ENCODE measurements around the gene DLGAP4. TPM values are rescaled to one million over a fixed set of nuclear protein-coding genes. Genes with fewer than 3 reads are reported as not detected.

The DLGAP4 gene
- total and polyA plus RNA-seq, 9 donors = 13.0 to 63.9 (median 52.2) TPM

DNA sequence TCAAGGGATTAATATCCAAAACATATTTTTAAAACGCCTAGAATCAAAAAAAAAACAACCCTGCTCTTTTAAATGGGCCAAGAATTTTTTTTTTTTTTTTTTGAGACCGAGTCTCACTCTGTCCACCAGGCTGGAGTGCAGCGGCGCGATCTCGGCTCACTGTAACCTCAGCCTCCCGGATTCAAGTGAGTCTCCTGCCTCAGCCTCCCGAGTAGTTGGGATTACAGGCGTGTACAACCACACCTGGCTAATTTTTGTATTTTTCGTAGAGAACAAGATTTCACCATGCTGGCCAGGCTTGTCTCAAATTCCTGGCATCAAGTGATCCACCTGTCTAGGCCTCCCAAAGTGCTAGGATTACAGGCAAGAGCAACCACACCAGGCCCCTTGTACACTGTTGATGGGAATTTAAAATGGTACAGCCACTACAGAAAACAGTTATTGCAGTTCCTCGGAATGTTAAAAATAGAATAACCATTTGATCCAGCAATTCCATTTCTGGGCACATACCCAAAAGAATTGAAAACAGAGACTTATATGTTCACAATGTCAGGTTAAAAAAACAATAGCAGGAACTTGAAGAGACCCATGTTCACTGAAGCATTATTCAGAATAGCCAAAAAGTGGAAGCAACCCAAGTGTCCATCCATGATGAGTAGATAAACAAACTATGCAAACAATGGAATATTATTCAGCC lies 232.0 kb downstream of the DLGAP4 start:
- Histone ChIP-seq H3K4me3 (ENCODE audit: low read length) (no peak overlapping the region), H3K36me3 (ENCODE audit: control insufficient read depth, insufficient read depth, low read length) (no peaks in the 10 kb centered on the region), H3K4me1 (ENCODE audit: control insufficient read depth, insufficient read depth, low read length) (peaks cover 29% of the 10 kb centered on the region), H3K27ac (ENCODE audit: low read length) (peak overlapping the region; percentile 21), H3K27me3 (ENCODE audit: control insufficient read depth, insufficient read depth, low read length) (no peaks in the 10 kb centered on the region), H3K9me3 (replicated peaks; ENCODE audit: control insufficient read depth, low read depth, low read length) (no peaks in the 10 kb centered on the region)
- peak; percentile 77 for DNase-seq
- WGBS (ENCODE audit: insufficient coverage) = no CpG with 5 or more reads among the region's 11 CpGs

DNA sequence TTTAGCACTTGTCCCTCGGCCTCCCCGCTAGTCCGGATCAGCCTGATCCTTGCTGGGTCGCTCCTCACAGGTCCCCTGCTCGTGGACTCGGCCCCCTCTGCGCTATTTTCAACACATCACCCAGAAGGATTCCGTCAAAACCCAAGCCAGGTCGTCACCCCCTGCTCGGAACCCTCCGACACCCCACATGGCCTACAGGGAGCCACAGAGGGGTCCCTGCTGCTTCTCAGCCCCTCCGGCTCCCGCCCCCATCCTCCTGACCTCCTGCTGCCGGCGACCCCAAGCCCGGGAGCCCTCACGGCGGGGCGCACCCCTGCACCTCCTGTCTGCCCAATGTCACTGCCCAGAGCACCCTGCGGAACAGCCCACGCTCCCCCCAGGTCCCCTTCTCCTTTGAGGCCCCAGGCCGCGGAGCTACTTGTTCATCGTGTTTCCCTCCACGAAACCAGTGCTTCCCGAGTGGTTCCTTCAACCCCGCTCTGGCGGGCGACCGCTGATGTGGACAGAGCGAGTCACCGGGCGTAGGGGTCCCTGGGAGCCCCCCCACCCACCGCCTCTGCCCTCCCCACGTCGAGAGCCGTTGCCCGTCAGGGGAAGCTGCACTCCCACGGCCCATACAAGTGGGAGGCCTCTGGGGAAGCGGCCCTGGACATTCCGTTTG lies 234.5 kb downstream of the DLGAP4 start:
- peak overlapping the region; percentile 72 for H3K27ac ChIP-seq (ENCODE audit: low read length)
- 40% methylated on average over 26 of the region's 41 CpGs for WGBS (ENCODE audit: insufficient coverage)
- peaks cover 48% of the 10 kb centered on the region for H3K4me1 ChIP-seq (ENCODE audit: control insufficient read depth, insufficient read depth, low read length)
- H3K4me3 ChIP-seq (ENCODE audit: low read length) = peak overlapping the region; percentile 86
- H3K27me3 ChIP-seq (ENCODE audit: control insufficient read depth, insufficient read depth, low read length) = no peaks in the 10 kb centered on the region
- H3K9me3 ChIP-seq (replicated peaks; ENCODE audit: control insufficient read depth, low read depth, low read length) = no peaks in the 10 kb centered on the region
- peaks cover 13% of the 10 kb centered on the region for H3K36me3 ChIP-seq (ENCODE audit: control insufficient read depth, insufficient read depth, low read length)
- DNase-seq = no peak

DNA sequence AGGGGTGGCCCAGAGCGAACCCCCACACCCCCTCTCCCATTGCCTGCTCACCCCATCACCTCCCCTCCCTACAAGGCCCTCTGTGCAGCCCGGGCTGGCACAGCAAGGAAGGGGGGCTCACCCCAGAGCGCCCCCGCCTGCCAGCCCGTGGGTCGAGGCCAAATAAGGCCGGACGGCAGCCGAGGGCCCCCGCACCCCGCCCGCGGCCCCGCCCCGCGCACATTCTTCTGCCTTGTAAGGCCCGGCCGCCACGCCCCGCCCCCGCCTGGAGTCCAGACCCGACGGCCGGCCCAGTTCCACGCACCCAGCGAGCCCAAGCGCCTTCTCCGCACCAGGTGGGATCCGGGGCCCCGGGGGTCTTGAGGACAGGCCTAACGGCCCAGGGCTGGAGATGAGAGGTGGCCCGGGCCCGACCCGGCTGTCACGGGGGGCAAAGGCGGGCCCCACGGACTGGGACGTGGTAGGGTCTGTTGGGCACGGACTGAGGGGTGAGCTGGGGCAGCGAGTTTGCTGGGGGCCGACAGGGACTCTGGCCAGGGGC lies 235.2 kb downstream of the DLGAP4 start, which contains the start of gene MYL9:
TSS of gene MYL9 (plus strand) at position 293 of the 541 bp plus-strand sequence. CDS start 3,366 bp downstream, outside the sequence.
- peaks cover 48% of the 10 kb centered on the region for H3K4me1 ChIP-seq (ENCODE audit: control insufficient read depth, insufficient read depth, low read length)
- peaks cover 19% of the 10 kb centered on the region for H3K36me3 ChIP-seq (ENCODE audit: control insufficient read depth, insufficient read depth, low read length)
- peak within 1 kb of the TSS; percentile 86 for H3K4me3 ChIP-seq (ENCODE audit: low read length)
- H3K27me3 ChIP-seq (ENCODE audit: control insufficient read depth, insufficient read depth, low read length) = no peaks in the 10 kb centered on the region
- 3% methylated on average over 32 of the region's 41 CpGs for WGBS (ENCODE audit: insufficient coverage)
- peak within 1 kb of the TSS; percentile 92 for H3K27ac ChIP-seq (ENCODE audit: low read length)
- peak; percentile 86 for DNase-seq
- no peaks in the 10 kb centered on the region for H3K9me3 ChIP-seq (replicated peaks; ENCODE audit: control insufficient read depth, low read depth, low read length)

DNA sequence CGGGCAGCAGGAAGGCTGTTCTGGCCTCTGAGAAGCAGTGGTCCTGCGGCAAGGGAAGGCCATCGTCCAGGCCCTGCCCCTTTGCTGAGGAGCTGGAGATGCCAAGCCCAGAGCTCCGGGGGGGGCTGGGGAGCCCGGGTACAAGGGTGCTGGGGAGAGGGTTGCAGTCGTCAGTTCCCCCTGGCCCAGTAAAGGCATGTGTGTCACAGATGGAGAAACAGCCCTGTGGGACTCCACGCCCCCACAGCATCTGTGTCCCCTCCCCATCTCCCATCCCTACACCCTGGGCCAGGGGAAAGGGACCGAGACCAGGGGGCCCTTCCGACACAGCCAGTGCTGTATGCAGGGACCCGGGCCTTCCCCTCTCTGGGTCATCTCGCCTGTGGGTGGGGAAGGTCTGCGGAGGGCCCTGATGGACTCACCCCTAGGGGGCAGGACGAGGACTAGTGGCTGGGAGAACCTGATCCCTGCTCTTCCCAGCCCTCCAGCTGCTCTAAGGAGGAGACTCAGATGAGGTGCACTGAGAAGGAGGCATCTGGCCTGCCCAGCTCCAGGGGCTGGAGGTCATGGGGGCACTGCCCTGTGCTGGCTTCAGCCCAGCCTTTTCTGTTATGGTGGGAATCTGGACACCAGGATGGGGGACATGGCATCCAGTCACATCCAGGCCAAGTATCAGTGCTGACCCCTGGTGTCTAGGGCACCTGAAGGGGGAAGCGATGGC lies 235.8 kb downstream of the DLGAP4 start:
- Histone ChIP-seq H3K4me3 (ENCODE audit: low read length) (peak overlapping the region; percentile 86), H3K4me1 (ENCODE audit: control insufficient read depth, insufficient read depth, low read length) (peaks cover 48% of the 10 kb centered on the region), H3K27me3 (ENCODE audit: control insufficient read depth, insufficient read depth, low read length) (no peaks in the 10 kb centered on the region), H3K9me3 (replicated peaks; ENCODE audit: control insufficient read depth, low read depth, low read length) (no peaks in the 10 kb centered on the region), H3K36me3 (ENCODE audit: control insufficient read depth, insufficient read depth, low read length) (peaks cover 25% of the 10 kb centered on the region), H3K27ac (ENCODE audit: low read length) (peak overlapping the region; percentile 92)
- 21% methylated on average over 6 of the region's 14 CpGs for WGBS (ENCODE audit: insufficient coverage)
- peak; percentile 63 for DNase-seq

DNA sequence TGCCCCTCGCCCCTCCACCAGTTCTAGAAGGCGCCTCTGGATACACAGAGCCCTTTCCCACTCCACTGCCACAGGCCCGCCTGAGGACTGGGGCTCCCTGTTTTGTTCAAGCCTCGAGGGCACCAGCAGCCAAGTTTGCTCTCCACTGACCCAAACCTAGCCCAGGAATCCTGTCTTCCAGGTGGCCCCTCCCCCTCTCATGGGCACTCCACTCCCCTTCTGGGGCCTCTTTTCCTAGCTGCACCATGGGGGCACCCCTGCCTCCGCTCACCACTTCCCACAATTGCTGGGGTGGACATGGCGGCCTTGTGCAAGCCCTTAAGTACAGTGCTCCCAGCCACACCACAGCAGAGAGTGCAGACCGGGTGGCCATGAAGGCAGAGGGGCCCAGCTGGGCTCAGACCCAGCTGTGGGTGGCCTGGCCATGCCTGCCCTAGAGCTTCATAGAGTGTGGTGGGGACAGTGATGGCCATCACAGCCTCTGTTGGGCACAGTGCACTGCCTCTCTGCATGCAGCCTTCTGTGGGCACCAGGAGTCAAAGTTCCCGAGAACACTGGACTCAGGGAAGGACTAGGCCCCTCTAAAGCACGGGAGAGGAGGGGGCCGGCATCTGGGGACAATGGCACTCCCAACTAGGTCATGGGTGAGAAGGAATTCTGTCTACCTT lies 236.5 kb downstream of the DLGAP4 start:
- Histone ChIP-seq H3K4me1 (ENCODE audit: control insufficient read depth, insufficient read depth, low read length) (peaks cover 48% of the 10 kb centered on the region), H3K36me3 (ENCODE audit: control insufficient read depth, insufficient read depth, low read length) (peaks cover 32% of the 10 kb centered on the region), H3K9me3 (replicated peaks; ENCODE audit: control insufficient read depth, low read depth, low read length) (no peaks in the 10 kb centered on the region), H3K4me3 (ENCODE audit: low read length) (peak overlapping the region; percentile 86), H3K27me3 (ENCODE audit: control insufficient read depth, insufficient read depth, low read length) (no peaks in the 10 kb centered on the region), H3K27ac (ENCODE audit: low read length) (peak overlapping the region; percentile 92)
- WGBS (ENCODE audit: insufficient coverage) = 79% methylated on average over 8 of the region's 10 CpGs
- DNase-seq = no peak

DNA sequence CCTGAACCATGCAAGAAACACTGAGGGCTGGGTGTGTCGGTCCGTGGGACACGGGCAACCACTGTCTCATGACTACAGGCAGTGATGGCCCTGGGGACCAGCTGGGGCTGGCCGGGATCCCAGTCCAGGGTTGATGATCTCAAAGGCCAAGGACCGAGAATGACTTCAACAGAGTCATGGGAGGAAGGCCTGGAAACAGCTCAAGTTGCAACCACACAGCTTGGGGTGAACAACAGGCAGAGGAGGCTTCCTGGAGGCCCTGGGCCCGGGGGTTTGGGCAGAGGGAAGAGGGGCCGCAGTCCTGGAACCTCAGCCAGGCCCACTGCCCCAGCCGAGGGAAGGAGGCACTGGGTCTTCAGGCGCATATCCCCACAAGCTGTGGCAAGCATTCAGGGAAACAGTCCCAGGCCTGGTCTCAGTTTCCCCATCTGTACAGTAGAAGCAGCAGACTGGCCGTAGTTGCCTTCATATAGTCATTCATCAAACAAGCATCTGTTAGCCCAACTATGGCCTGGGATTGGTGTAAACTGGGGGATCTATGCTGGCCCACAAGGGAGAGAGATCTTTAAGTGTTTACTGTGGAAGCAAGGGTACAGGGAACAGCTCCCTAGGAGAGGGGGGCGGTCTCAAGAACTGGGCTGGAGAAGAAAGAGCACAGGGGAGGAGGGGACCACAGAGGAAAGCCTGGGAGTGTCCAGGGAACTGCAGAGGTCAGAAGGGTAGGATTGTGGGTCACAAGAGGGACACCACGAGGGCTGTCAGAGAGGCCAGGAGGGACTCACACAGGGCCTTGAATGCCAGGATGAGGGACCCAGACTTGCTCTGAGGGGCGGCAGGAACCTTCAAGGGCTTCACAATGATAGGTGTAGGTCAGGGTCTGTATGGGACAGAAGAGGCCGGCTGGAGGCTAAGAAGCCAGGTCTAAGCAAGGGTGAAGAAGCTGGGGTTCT lies 237.3 kb downstream of the DLGAP4 start:
- Histone ChIP-seq H3K27me3 (ENCODE audit: control insufficient read depth, insufficient read depth, low read length) (no peaks in the 10 kb centered on the region), H3K36me3 (ENCODE audit: control insufficient read depth, insufficient read depth, low read length) (peaks cover 40% of the 10 kb centered on the region), H3K4me3 (ENCODE audit: low read length) (peak overlapping the region; percentile 86), H3K27ac (ENCODE audit: low read length) (peak overlapping the region; percentile 92), H3K9me3 (replicated peaks; ENCODE audit: control insufficient read depth, low read depth, low read length) (no peaks in the 10 kb centered on the region), H3K4me1 (ENCODE audit: control insufficient read depth, insufficient read depth, low read length) (peaks cover 46% of the 10 kb centered on the region)
- 59% methylated on average over 11 of the region's 14 CpGs for WGBS (ENCODE audit: insufficient coverage)
- peak; percentile 69 for DNase-seq

- H3K36me3 ChIP-seq (ENCODE audit: control insufficient read depth, insufficient read depth, low read length) = peaks cover 47% of the 10 kb centered on the region
- peak; percentile 50 for DNase-seq
- H3K9me3 ChIP-seq (replicated peaks; ENCODE audit: control insufficient read depth, low read depth, low read length) = no peaks in the 10 kb centered on the region
- no peaks in the 10 kb centered on the region for H3K27me3 ChIP-seq (ENCODE audit: control insufficient read depth, insufficient read depth, low read length)
- no peak overlapping the region for H3K4me3 ChIP-seq (ENCODE audit: low read length)
- peaks cover 51% of the 10 kb centered on the region for H3K4me1 ChIP-seq (ENCODE audit: control insufficient read depth, insufficient read depth, low read length)
- WGBS (ENCODE audit: insufficient coverage) = 79% methylated on average over 9 of the region's 15 CpGs
- H3K27ac ChIP-seq (ENCODE audit: low read length) = peak overlapping the region; percentile 92
Measured at GRCh38 chr20:36544134-36545018, 238.2 kb downstream of the DLGAP4 start.

- WGBS (ENCODE audit: insufficient coverage) = 58% methylated on average over 10 of the region's 14 CpGs
- DNase-seq = no peak
- no peaks in the 10 kb centered on the region for H3K27me3 ChIP-seq (ENCODE audit: control insufficient read depth, insufficient read depth, low read length)
- no peak overlapping the region for H3K27ac ChIP-seq (ENCODE audit: low read length)
- no peak overlapping the region for H3K4me3 ChIP-seq (ENCODE audit: low read length)
- H3K9me3 ChIP-seq (replicated peaks; ENCODE audit: control insufficient read depth, low read depth, low read length) = no peaks in the 10 kb centered on the region
- peaks cover 48% of the 10 kb centered on the region for H3K4me1 ChIP-seq (ENCODE audit: control insufficient read depth, insufficient read depth, low read length)
- peaks cover 52% of the 10 kb centered on the region for H3K36me3 ChIP-seq (ENCODE audit: control insufficient read depth, insufficient read depth, low read length)
Measured at GRCh38 chr20:36546111-36546736, 240.1 kb downstream of the DLGAP4 start.

Measured in muscle of leg (tissue), 11 donors.